NCI-H774 (cell line): ENCODE measurements around the gene KBTBD2.
"Not testable (repeated sequence)": the region's sequence is repeated elsewhere in the genome, so short reads cannot be mapped to it uniquely, and the experiment has no call there.

Source experiments
- DNase-seq: peaks from one replicate; lab custom pipeline; 2025; lab: John Stamatoyannopoulos, UW

KBTBD2 gene

DNA sequence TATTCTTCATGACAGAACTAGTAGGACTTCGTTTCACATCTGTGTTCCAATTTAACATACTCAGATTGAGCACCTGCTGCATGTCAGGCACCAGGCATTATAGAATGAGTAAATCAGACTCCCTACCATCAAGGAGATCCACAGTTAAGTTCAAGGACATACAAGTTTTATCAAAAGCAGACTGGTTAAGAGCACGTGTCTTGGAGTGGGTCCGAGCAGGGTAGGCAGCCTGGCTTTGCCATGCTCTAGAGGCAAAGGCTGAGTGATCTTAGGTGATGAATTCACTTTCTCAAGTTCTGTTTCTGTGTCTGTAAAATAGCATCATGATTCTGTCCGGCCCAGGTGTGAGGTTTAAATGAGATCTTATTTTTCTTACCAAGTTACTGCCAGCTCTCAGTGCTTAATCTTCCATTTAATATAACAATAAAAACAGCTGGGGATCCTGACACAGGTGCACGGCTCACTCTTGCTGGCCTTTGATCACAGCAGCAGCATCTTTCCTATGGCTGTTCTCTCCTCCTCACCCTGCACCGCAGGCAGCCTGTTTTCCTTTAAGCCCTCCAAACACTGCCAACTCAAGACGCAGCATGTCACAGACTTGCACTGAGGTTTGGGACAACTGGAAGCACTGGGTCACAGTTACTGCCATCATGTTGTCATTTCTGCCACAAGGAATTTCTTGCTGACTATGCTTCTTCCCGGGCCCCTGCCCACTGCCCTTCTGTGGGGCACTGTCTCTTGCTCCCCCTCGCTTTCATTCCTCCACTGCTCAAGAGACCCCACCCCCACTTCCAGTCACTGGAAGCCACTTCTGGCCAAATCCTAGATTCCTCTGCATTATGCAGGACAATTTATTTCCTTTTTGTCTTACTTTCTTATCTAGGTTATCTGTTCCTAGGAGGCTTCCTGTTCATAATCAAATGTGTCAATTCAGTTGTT, 35.5 kb downstream of the KBTBD2 start:
- not testable (repeated sequence) for DNase-seq

DNA sequence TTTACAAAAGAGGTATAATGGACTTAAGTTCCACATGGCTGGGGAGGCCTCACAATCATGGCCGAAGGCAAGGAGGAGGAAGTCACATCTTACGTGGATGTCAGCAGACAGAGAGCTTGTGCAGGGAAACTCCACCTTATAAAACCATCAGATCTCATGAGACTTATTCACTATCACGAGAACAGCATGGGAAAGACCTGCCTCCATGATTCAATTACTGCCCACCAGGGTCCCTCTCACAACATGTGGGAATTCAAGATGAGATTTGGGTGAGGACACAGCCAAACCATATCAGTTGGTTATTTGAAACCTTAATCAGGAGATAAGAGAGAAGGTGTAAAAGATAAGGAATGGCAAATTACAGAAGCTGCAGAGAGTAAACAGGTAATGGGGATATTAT, 40.9 kb downstream of the KBTBD2 start:
- DNase-seq, result not testable (repeated sequence)

DNA sequence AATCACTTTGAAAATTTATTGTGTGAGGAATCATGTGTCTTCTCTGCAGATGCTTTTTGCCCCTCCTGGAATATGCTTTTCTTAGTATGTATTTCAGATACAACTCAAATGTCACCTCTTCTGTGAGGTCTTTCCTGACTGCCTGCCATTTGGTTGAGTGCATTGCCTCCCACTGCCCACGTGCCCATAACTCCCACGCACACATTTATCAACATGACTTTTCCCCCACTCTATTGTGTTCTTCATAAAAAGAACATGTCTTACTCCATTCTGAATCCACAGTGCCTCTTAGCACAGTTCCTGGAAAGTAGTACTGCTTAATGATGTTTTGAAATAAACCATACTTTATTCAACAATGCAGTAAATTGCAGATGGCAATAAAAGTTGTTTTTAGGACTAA, 42.9 kb downstream of the KBTBD2 start:
- not testable (repeated sequence) for DNase-seq

DNA sequence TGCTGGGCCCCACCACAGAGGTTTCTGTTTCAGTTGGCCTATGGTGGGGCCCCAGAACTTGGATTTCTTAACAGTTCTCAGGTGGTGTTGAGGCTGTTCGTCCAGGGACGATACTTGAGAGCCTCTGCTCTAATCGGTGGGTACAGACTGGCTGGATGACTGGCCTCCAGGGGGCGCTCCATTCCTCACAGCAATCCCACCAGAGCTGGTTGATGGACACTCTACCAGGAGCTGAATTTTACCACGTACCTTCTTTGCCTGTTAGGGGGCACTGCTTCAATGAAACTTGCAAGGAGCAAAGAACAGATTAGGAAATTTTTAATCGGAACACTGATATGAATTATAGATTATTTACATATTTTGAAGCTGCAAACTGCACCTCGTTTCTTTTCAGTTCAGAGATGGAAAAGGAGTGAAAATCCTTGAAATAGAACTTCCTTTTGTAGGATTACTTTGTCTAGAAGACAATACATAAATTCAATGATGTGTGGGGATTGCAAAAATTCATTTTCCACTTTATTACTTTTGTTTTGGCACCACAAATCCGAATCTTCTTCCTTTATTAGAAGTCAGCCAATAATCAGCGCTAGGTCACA, 44.8 kb downstream of the KBTBD2 start:
- no peak for DNase-seq

DNA sequence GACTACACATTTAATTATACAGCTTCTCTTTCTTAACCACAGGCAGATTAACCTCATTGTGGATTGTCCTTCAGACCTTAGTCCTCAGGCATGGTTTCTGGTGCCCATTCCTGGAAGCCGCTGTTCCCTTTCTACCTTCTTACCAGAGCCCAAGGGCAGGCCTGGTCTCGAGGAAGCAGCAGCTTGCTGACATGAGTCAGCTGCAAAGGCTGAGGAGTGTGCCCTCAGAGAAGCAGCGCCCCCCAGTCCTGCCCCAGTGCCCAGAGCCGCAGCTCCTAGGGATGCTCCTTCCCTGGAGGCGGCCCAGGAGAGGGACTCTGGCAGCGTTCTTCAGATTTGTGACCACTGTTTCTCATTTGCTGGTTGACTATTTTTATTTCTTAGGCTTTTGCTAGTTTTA, 46.8 kb downstream of the KBTBD2 start:
- not testable (repeated sequence) for DNase-seq

DNA sequence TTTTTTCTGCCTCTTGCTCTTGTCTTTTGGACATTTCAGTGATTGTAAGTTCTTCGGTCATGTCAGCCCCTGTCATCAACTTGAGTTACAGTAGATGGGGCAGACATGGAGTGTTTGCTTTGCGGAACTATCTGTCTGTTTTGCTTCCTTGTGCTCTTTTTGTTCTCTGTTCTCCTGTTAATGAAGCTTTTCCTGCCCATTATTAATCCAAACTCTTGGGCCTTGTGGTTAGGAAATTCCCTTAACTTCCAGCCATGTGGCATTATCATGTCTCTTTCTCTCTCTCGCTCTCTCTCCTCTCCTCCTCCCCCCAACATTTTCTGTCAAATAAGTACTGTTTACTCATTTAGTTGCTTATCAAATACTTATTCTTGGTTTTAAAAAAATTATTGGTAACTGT, 47.8 kb downstream of the KBTBD2 start:
- DNase-seq, result not testable (repeated sequence)

DNA sequence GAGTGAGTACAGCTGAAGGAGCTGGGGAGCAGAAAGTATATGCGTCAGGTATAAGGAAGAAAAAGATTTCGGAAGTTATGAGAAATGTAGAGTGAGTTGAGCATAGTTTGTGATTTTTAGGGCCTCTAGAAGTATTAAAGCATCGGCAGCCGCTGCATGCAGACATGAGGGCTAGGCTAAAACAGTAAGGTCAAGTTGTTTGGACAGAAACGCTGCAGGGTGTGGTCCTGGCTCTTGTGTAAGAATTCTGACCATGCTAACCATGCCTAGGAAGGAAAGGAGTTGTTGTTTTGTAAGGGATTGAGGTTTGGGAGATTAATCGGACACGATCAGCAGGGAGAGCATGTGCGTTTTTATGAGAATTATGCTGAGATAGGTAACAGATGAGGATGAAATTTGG, 51.7 kb downstream of the KBTBD2 start:
- DNase-seq, result not testable (repeated sequence)

DNA sequence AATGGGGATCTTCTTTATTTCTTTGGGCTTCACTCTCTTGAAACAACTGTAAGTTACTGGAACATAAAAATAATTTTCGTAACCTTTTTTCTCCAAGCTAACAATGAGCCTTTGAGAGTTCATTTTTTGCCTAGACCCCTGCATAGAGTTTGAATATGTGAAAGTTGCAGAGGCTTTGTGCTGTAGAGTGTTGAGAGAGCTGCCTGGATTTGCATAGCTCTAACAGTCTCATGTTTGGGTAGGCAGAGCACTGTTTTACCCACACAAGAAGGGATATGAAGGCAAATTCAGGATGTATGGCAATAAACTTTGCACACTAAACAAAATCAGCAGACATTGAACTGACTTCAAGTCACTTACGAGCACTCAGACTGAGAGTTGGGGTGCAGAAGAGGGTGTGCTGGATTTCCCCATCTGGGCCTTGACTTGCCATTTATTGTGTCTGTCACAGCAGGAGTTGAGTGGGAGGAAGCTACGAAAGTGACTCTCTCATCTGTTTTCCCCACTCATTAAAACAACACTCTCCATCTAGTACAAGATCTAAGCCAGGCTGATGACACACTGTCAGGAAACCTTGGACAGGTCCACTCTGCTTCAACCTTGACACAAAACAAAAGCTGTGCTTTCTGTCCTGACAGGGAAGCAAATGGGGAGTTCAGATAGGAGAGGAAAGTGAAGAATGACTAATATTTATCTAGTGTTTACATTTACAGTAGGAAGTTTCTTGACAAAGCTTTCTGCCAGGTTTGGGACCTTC, 62.4 kb downstream of the KBTBD2 start:
- DNase-seq, result not testable (repeated sequence)
